Heart left ventricle (tissue), 16 donors: Measurements from ENCODE around the gene OR10K2. TPM values are rescaled to one million over a fixed set of nuclear protein-coding genes. Genes with fewer than 3 reads are reported as not detected.

Experiments
- ATAC-seq, 4 donors: fragments of 200-7000 bp; cut with Tn5 transposase; one replicate each; pipeline ENCODE4 v1.9.1; 2020 to 2022; ENCODE audit warnings: moderate library complexity in 4 of 4, mild to moderate bottlenecking in 3 of 4, moderate number of reproducible peaks in 1 of 4
- DNase-seq, 5 donors: peaks; one replicate each; pipeline ENCODE4 v3.0.0-alpha.2; 2020
- H3K27ac ChIP-seq, 12 donors: fragments of 200-600 bp; sonication (generic) in 4 of 12; one replicate each; pipeline versions ENCODE4 v1.5.0 to v1.8.0; 2016 to 2022; ENCODE audit warnings: mild to moderate bottlenecking in 2 of 12
- H3K27me3 ChIP-seq, 9 donors: fragments of 200-600 bp; sonication (generic) in 2 of 9; one replicate each; pipeline versions ENCODE4 v1.5.1 to v1.8.0; 2016 to 2022; ENCODE audit warnings: mild to moderate bottlenecking in 3 of 9
- H3K36me3 ChIP-seq, 9 donors: fragments of 200-600 bp; sonication (generic) in 2 of 9; one replicate each; pipeline versions ENCODE4 v1.5.0 to v1.8.0; 2018 to 2022; ENCODE audit warnings: mild to moderate bottlenecking in 2 of 9
- H3K4me1 ChIP-seq, 12 donors: fragments of 200-600 bp; sonication (generic) in 4 of 12; one replicate each; pipeline versions ENCODE4 v1.5.0 to v1.8.0; 2016 to 2022; ENCODE audit warnings: mild to moderate bottlenecking in 3 of 12
- H3K4me3 ChIP-seq, 12 donors: fragments of 200-600 bp; sonication (generic) in 4 of 12; one replicate each; pipeline versions ENCODE4 v1.5.0 to v1.8.0; 2017 to 2022; ENCODE audit warnings: mild to moderate bottlenecking in 9 of 12, moderate library complexity in 4 of 12
- H3K9me3 ChIP-seq, 12 donors: fragments of 200-600 bp; sonication (generic) in 4 of 12; one replicate each; pipeline versions ENCODE4 v1.5.0 to v1.8.0; 2016 to 2022; ENCODE audit warnings: mild to moderate bottlenecking in 1 of 12
- POLR2A ChIP-seq, 2 donors: fragments of 450-650 bp; IDR thresholded peaks; one replicate each; pipeline ENCODE4 v1.6.1; 2017; ENCODE audit warnings: antibody characterized with exemption in 2 of 2, mild to moderate bottlenecking in 2 of 2, moderate library complexity in 2 of 2
- WGBS, 4 donors: extraction: QIAGEN DNeasy Blood & Tissue Kit in 2 of 4; methylation state at CpG; one replicate each; pipeline versions ENCODE4 v1.1.5 to v1.1.7; 2013 to 2018; 5-methylcytosine and 5-hydroxymethylcytosine counted together
- intact Hi-C, 10 donors: fragments of 100-400 bp; cut with DNase I; formaldehyde crosslinking; loops; one replicate each; pipeline versions ENCODE4 v1.11.1 to v1.14.2; 2022
- polyA plus RNA-seq, 2 donors: library from polyadenylated mRNA; stranded (reverse); fragments of 200-250 nt; gene quantifications; one replicate each; pipeline ENCODE4 v1.2.3, GENCODE V29; 2013
- total RNA-seq, 9 donors: library from RNA; depleted of rRNA in 2 of 9; stranded (reverse); fragments of >200 nt in 2 of 9; fragmentation: NEBNext Ultra II Directional in 3 of 9; extraction: Animal tissue kit (Norgen Biotek cat#: 25700) in 3 of 9; gene quantifications; one replicate each; pipeline versions ENCODE4 v1.1.0 to v1.2.4, GENCODE V29; 2016 to 2023
- TF ChIP-seq, protein P1 (sequence below), 12 donors: fragments of 200-600 bp; sonication (generic) in 4 of 12; IDR thresholded peaks; one replicate each; pipeline versions ENCODE4 v1.5.0 to v1.8.0; 2018 to 2022; ENCODE audit warnings: antibody characterized with exemption in 12 of 12, mild to moderate bottlenecking in 5 of 12
- donor health status: ischemic (EF 13 %, LVEDD 7.1; RV severe dilation, severe dysfunction).
- donor health status: healthy with polysubstance abuse.
- donor health status: DM: no; HTN: yes; CAD: no.
- donor health status: DM: no; HTN: no; CAD: no.
- donor health status: ischemic (EF 25% LVEDD 6.9; RV normal size, moderate dysfunction).
- donor health status: ischemic (EF 25% LVEDD 5.7; RV mildly dilated, moderate dysfunction).
- donor health status: healthy.
- donor health status: DM: yes; HTN: yes; CAD: no.
- donor health status: ischemic (EF 35%, LVEDD 5.7; RV mildly dilated, moderate dysfunction).
- donor health status: nonischemic (EF 11% LVEDD 7.7; RV severe dilation, severe dysfunction).
- donor health status: DM: yes; HTN: yes; CAD: no.
- donor health status: PGD.
- donor health status: ischemic (EF 29% LVEDD 5.4; RV normal size, mild dysfunction).
- donor health status: nonischemic (EF 23%, LVEDD 6.1; RV moderate dilation, normal function).

OR10K2 gene
- total and polyA plus RNA-seq, 11 donors, result not detected

DNA sequence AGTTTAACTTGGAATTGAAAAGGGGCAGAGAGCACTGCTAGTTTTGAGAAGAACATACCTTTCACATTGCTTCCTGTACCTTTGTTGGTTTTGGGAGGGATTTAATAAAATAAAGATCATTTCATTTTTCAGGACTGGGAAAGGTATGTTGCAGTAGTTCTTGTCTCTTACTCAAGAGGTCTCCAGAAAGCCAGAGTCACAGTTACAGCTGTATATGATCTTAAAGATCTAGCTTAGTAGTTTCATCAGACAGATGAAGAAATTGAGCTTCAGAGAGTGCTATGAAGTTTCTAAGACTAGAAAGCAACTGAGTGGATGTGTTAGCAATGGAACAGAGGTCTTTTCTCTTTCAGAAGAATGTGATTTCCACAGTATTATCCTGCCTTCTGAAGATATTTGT lies 1.0 kb downstream of the OR10K2 start:
- Histone ChIP-seq H3K4me1 (no peaks in the 10 kb centered on the region), H3K9me3 (peaks cover 0 to 20% (median 0%) of the 10 kb centered on the region in 12 donors), H3K27me3 (no peaks in the 10 kb centered on the region), H3K4me3 (no peak overlapping the region), H3K27ac (no peak overlapping the region), H3K36me3 (no peaks in the 10 kb centered on the region)
- DNase-seq (no peak), ATAC-seq (no peak)
- TF ChIP-seq, protein P1, sequence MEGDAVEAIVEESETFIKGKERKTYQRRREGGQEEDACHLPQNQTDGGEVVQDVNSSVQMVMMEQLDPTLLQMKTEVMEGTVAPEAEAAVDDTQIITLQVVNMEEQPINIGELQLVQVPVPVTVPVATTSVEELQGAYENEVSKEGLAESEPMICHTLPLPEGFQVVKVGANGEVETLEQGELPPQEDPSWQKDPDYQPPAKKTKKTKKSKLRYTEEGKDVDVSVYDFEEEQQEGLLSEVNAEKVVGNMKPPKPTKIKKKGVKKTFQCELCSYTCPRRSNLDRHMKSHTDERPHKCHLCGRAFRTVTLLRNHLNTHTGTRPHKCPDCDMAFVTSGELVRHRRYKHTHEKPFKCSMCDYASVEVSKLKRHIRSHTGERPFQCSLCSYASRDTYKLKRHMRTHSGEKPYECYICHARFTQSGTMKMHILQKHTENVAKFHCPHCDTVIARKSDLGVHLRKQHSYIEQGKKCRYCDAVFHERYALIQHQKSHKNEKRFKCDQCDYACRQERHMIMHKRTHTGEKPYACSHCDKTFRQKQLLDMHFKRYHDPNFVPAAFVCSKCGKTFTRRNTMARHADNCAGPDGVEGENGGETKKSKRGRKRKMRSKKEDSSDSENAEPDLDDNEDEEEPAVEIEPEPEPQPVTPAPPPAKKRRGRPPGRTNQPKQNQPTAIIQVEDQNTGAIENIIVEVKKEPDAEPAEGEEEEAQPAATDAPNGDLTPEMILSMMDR (IDR thresholded peaks at IDR 0.05), result no peak
- no peak for TF ChIP-seq POLR2A (IDR thresholded peaks at IDR 0.05)
- intact Hi-C loops, result no loop called here

GRCh38 chr1:158422212-158422611 lies 3.8 kb downstream of the OR10K2 start:
- TF ChIP-seq, protein P1 (IDR thresholded peaks at IDR 0.05), result no peak
- no peak for TF ChIP-seq POLR2A (IDR thresholded peaks at IDR 0.05)
- H3K4me3 ChIP-seq, result no peak overlapping the region

DNA sequence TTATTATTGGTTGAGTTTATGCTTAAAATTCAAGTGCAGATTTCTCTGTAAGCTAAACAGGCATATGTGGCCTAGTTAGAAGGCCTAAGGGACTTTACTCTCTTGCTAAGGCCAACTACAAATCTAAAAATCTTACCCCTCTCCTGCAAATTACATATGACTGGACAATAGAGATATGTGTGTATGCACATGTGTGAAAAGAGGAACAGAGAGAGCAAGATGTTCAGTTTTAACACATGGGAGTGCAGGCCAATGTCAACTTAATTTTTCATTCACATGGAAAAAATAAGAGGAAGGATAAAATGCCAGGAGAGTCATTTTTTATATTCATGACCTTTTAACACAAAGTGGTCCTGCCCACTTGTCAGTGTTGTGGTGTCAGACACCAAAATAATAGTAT lies 8.5 kb downstream of the OR10K2 start:
- Histone ChIP-seq H3K9me3 (no peaks in the 10 kb centered on the region), H3K4me3 (no peak overlapping the region), H3K36me3 (no peaks in the 10 kb centered on the region), H3K27me3 (no peaks in the 10 kb centered on the region), H3K4me1 (no peaks in the 10 kb centered on the region), H3K27ac (no peak overlapping the region)
- intact Hi-C loops, result no loop called here
- no peak for ATAC-seq
- no peak for TF ChIP-seq POLR2A (IDR thresholded peaks at IDR 0.05)
- TF ChIP-seq, protein P1 (IDR thresholded peaks at IDR 0.05), result no peak
- no peak for DNase-seq

More at GRCh38 chr1:158422212-158422611, 3.8 kb downstream of the OR10K2 start:
- Histone ChIP-seq H3K4me1 (no peaks in the 10 kb centered on the region), H3K9me3 (peaks cover 0 to 5% (median 0%) of the 10 kb centered on the region in 12 donors), H3K36me3 (no peaks in the 10 kb centered on the region), H3K27me3 (no peaks in the 10 kb centered on the region), H3K27ac (no peak overlapping the region)
- intact Hi-C loops, result no loop called here
- no peak for ATAC-seq
- DNase-seq, result no peak

DNA sequence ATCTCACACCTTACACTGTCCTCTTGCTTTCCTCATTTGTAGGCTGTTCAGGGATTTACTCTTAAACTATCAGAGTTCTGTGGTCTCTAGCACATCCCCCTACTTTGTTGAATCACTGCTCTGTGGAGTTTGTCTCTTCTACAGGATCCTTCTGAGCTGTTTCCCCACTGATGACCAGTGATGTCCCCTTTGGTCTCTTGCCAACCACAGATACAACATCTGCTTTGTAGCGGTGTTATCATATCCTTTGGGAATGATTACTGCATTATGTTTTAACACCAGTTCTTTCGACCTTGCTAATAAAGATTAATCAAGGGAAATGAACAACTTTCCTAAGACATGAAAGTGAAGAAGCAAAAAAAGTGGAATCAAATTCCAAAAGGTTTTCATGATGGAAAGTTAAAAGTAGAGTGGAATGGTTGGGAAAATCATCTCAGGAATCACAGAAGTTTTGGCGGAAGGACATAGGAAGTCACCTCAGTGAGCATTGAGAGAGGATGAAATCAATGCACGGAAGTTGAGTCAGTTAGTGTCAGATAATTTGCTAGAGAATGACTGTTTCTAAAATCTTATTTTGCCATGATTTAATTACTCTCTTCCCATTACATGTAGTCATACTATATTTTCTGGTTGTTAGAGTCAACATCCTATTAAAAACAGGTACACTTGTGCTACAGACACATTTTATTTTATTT lies 11.2 kb downstream of the OR10K2 start:
- no peak overlapping the region for H3K4me3 ChIP-seq
- 57 to 70% (median 61%) methylated on average over 4 of the region's 4 CpGs for WGBS, 4 donors
- intact Hi-C loops, result no loop called here

More for the DNA sequence above, 11.2 kb downstream of the OR10K2 start:
- DNase-seq, result no peak
- Histone ChIP-seq H3K36me3 (no peaks in the 10 kb centered on the region), H3K9me3 (no peaks in the 10 kb centered on the region), H3K27ac (no peak overlapping the region), H3K4me1 (no peaks in the 10 kb centered on the region), H3K27me3 (no peaks in the 10 kb centered on the region)
- ATAC-seq, result no peak
- TF ChIP-seq, protein P1 (IDR thresholded peaks at IDR 0.05), result no peak
- no peak for TF ChIP-seq POLR2A (IDR thresholded peaks at IDR 0.05)
